Measurements from ENCODE around the gene SCRG1.

- TF ChIP-seq POLR2A (IDR thresholded peaks at IDR 0.05) = no peak
- no peak for TF ChIP-seq CTCF (IDR thresholded peaks at IDR 0.05)
These were observed 17.9 kb downstream of the SCRG1 start for GRCh38 chr4:173380987-173381386.

Measured in upper lobe of left lung (tissue), 4 donors.